Measurements from ENCODE around the gene NMNAT2.
"Not testable (repeated sequence)": the region's sequence is repeated elsewhere in the genome, so short reads cannot be mapped to it uniquely, and the experiment has no call there.

Gene NMNAT2

GRCh38 chr1:183417772-183418491 lies at the start of gene NMNAT2:
NMNAT2 (minus strand) TSS chr1:183418380; CDS start chr1:183418267, 113 bp downstream.
- DNase-seq = no peak

GRCh38 chr1:183467687-183468086 lies 49.5 kb upstream of the NMNAT2 start:
- DNase-seq = no peak

- no peak for DNase-seq
These were observed 48.6 kb upstream of the NMNAT2 start for GRCh38 chr1:183466781-183467180.

- DNase-seq = no peak
These were observed 45.4 kb upstream of the NMNAT2 start for GRCh38 chr1:183463566-183463965.

- no peak for DNase-seq
These were observed 43.2 kb upstream of the NMNAT2 start for GRCh38 chr1:183461350-183461749.

- DNase-seq = no peak
These were observed 42.4 kb upstream of the NMNAT2 start for GRCh38 chr1:183460596-183460995.

- no peak for DNase-seq
These were observed 39.3 kb upstream of the NMNAT2 start for GRCh38 chr1:183457449-183457848.

- DNase-seq = no peak
These were observed 38.6 kb upstream of the NMNAT2 start for GRCh38 chr1:183456826-183457225.

- no peak for DNase-seq
These were observed 36.2 kb upstream of the NMNAT2 start for GRCh38 chr1:183454377-183454776.

- DNase-seq = no peak
These were observed 31.9 kb upstream of the NMNAT2 start for GRCh38 chr1:183450093-183450492.

GRCh38 chr1:183449223-183449770 lies 31.1 kb upstream of the NMNAT2 start:
- no peak for DNase-seq

GRCh38 chr1:183444243-183444642 lies 26.1 kb upstream of the NMNAT2 start:
- DNase-seq = no peak

- DNase-seq = no peak
These were observed 25.3 kb upstream of the NMNAT2 start for GRCh38 chr1:183443466-183443865.

- DNase-seq = no peak
These were observed 24.8 kb upstream of the NMNAT2 start for GRCh38 chr1:183443011-183443410.

- no peak for DNase-seq
These were observed 19.9 kb upstream of the NMNAT2 start for GRCh38 chr1:183438060-183438459.

- DNase-seq = no peak
These were observed 17.3 kb upstream of the NMNAT2 start for GRCh38 chr1:183435497-183435896.

GRCh38 chr1:183433703-183434102 lies 15.5 kb upstream of the NMNAT2 start:
- no peak for DNase-seq

- DNase-seq = no peak
These were observed 14.3 kb upstream of the NMNAT2 start for GRCh38 chr1:183432548-183432875.

- DNase-seq = no peak
These were observed 13.8 kb upstream of the NMNAT2 start for GRCh38 chr1:183431840-183432547.

- DNase-seq = not testable (repeated sequence)
These were observed 9.4 kb upstream of the NMNAT2 start for GRCh38 chr1:183427591-183427990.

GRCh38 chr1:183424691-183425090 lies 6.5 kb upstream of the NMNAT2 start:
- no peak for DNase-seq

- no peak for DNase-seq
These were observed 5.4 kb upstream of the NMNAT2 start for GRCh38 chr1:183423541-183423940.

- DNase-seq = no peak
These were observed 1.2 kb upstream of the NMNAT2 start for GRCh38 chr1:183419399-183419798.

GRCh38 chr1:183418696-183419095 lies 516 bp upstream of the NMNAT2 start:
- no peak for DNase-seq
